Cerebellar nuclear complex (tissue), 1 donor: ENCODE measurements around the gene ACTRT2.

Experiments used
- DNase-seq, 2 experiments: peaks; one replicate each; lab custom pipeline; 2025; lab: John Stamatoyannopoulos, UW

The ACTRT2 gene

GRCh38 chr1:3003039-3003940, 18.0 kb upstream of the ACTRT2 start:
- DNase-seq = no peak

- DNase-seq = no peak
Measured at GRCh38 chr1:3003941-3004270, 17.4 kb upstream of the ACTRT2 start.

- no peak for DNase-seq
Measured at GRCh38 chr1:3004285-3005205, 16.7 kb upstream of the ACTRT2 start.

GRCh38 chr1:3005771-3006170, 15.5 kb upstream of the ACTRT2 start:
- no peak for DNase-seq

GRCh38 chr1:3007298-3008147, 13.7 kb upstream of the ACTRT2 start:
- DNase-seq = no peak

- DNase-seq = no peak
Measured at GRCh38 chr1:3009021-3009420, 12.2 kb upstream of the ACTRT2 start.

- DNase-seq = no peak
Measured at GRCh38 chr1:3009556-3009955, 11.7 kb upstream of the ACTRT2 start.

GRCh38 chr1:3011127-3011526, 10.1 kb upstream of the ACTRT2 start:
- DNase-seq = no peak

GRCh38 chr1:3011631-3012455, 9.4 kb upstream of the ACTRT2 start:
- DNase-seq = no peak

- DNase-seq = no peak
Measured at GRCh38 chr1:3012456-3013291, 8.6 kb upstream of the ACTRT2 start.

- DNase-seq = no peak
Measured at GRCh38 chr1:3013371-3014049, 7.8 kb upstream of the ACTRT2 start.

GRCh38 chr1:3014050-3014440, 7.2 kb upstream of the ACTRT2 start:
- DNase-seq = no peak

- DNase-seq = no peak
Measured at GRCh38 chr1:3014443-3015268, 6.6 kb upstream of the ACTRT2 start.

- no peak for DNase-seq
Measured at GRCh38 chr1:3015269-3015635, 6.0 kb upstream of the ACTRT2 start.

GRCh38 chr1:3015744-3016143, 5.5 kb upstream of the ACTRT2 start:
- no peak for DNase-seq

- DNase-seq = no peak
Measured at GRCh38 chr1:3016641-3017439, 4.4 kb upstream of the ACTRT2 start.

- no peak for DNase-seq
Measured at GRCh38 chr1:3017440-3018050, 3.7 kb upstream of the ACTRT2 start.

GRCh38 chr1:3018051-3018471, 3.2 kb upstream of the ACTRT2 start:
- DNase-seq = no peak
